KMS-11 (cell line): ENCODE data around the gene ATP8A2.

Experiments
- H2AFZ ChIP-seq: fragments of 200-600 bp; sonication (generic); 2 replicates; pipeline ENCODE4 v1.6.1; 2016; ENCODE audit warnings: antibody characterized with exemption, mixed run types, low read depth
- H3K27ac ChIP-seq: fragments of 200-600 bp; sonication (generic); 2 replicates; pipeline ENCODE4 v1.6.1; 2016; ENCODE audit warnings: mild to moderate bottlenecking, mixed run types
- H3K27me3 ChIP-seq: fragments of 200-600 bp; sonication (generic); 2 replicates; pipeline ENCODE4 v1.6.1; 2017; ENCODE audit warnings: mild to moderate bottlenecking, low read depth, mixed run types, moderate library complexity; ENCODE audit not compliant: insufficient read depth
- H3K36me3 ChIP-seq: fragments of 200-600 bp; sonication (generic); 2 replicates; pipeline ENCODE4 v1.6.1; 2017; ENCODE audit warnings: mild to moderate bottlenecking, mixed run types; ENCODE audit not compliant: insufficient read depth
- H3K4me1 ChIP-seq: fragments of 200-600 bp; sonication (generic); 2 replicates; pipeline ENCODE4 v1.6.1; 2016; ENCODE audit warnings: mild to moderate bottlenecking, low read depth, mixed run types; ENCODE audit not compliant: poor library complexity, severe bottlenecking
- H3K4me2 ChIP-seq: fragments of 200-600 bp; sonication (generic); 2 replicates; pipeline ENCODE4 v1.7.0; 2016; ENCODE audit warnings: mild to moderate bottlenecking, mixed run types
- H3K4me3 ChIP-seq: fragments of 200-600 bp; sonication (generic); IDR thresholded peaks from 2 replicates; pipeline ENCODE4 v1.6.1; 2017; ENCODE audit warnings: low read depth, low read length, mixed read lengths; ENCODE audit not compliant: insufficient read depth
- H3K79me2 ChIP-seq: fragments of 200-600 bp; sonication (generic); 2 replicates; pipeline ENCODE4 v1.6.1; 2016; ENCODE audit warnings: low read depth, mixed run types; ENCODE audit not compliant: insufficient read depth
- H3K9ac ChIP-seq: fragments of 200-600 bp; sonication (generic); 2 replicates; pipeline ENCODE4 v1.6.1; 2016; ENCODE audit warnings: mild to moderate bottlenecking, mixed run types
- H4K20me1 ChIP-seq: fragments of 200-600 bp; sonication (generic); 2 replicates; pipeline ENCODE4 v1.6.1; 2016; ENCODE audit warnings: mild to moderate bottlenecking, mixed run types; ENCODE audit not compliant: insufficient read depth
- CTCF ChIP-seq: fragments of 200-600 bp; sonication (generic); conservative IDR thresholded peaks from 2 replicates; pipeline ENCODE4 v1.6.1; 2017; ENCODE audit warnings: low read depth, mild to moderate bottlenecking, antibody characterized with exemption, low read length, moderate library complexity, mixed read lengths

ATP8A2 gene

GRCh38 chr13:25380741-25381324 is 9.1 kb downstream of the ATP8A2 start:
- no peaks in the 10 kb centered on the region for H3K79me2 ChIP-seq
- no peak overlapping the region for H3K9ac ChIP-seq
- H3K27ac ChIP-seq = no peak overlapping the region
- H3K4me2 ChIP-seq = no peak overlapping the region
- no peaks in the 10 kb centered on the region for H3K27me3 ChIP-seq
- no peak for TF ChIP-seq CTCF
- no peaks in the 10 kb centered on the region for H3K4me1 ChIP-seq
- no peaks in the 10 kb centered on the region for H4K20me1 ChIP-seq
- no peak overlapping the region for H3K4me3 ChIP-seq
- no peak overlapping the region for H2AFZ ChIP-seq
- no peaks in the 10 kb centered on the region for H3K36me3 ChIP-seq

- Histone ChIP-seq H3K27me3 (no peaks in the 10 kb centered on the region), H3K79me2 (no peaks in the 10 kb centered on the region), H4K20me1 (no peaks in the 10 kb centered on the region), H2AFZ (no peak overlapping the region), H3K4me1 (no peaks in the 10 kb centered on the region), H3K9ac (no peak overlapping the region), H3K36me3 (no peaks in the 10 kb centered on the region), H3K4me2 (no peak overlapping the region), H3K4me3 (no peak overlapping the region), H3K27ac (no peak overlapping the region)
- no peak for TF ChIP-seq CTCF
Observed at GRCh38 chr13:25384758-25385410, 13.1 kb downstream of the ATP8A2 start.

- Histone ChIP-seq H3K4me3 (no peak overlapping the region), H3K4me1 (no peaks in the 10 kb centered on the region), H3K27me3 (no peaks in the 10 kb centered on the region), H3K27ac (no peak overlapping the region), H3K9ac (no peak overlapping the region), H2AFZ (no peak overlapping the region), H3K36me3 (no peaks in the 10 kb centered on the region), H3K4me2 (no peak overlapping the region), H4K20me1 (no peaks in the 10 kb centered on the region), H3K79me2 (no peaks in the 10 kb centered on the region)
- no peak for TF ChIP-seq CTCF
Observed at GRCh38 chr13:25391932-25392331, 20.2 kb downstream of the ATP8A2 start.

GRCh38 chr13:25394402-25395060 is 22.8 kb downstream of the ATP8A2 start:
- no peaks in the 10 kb centered on the region for H3K36me3 ChIP-seq
- no peak overlapping the region for H3K27ac ChIP-seq

More at GRCh38 chr13:25394402-25395060, 22.8 kb downstream of the ATP8A2 start:
- no peak overlapping the region for H3K9ac ChIP-seq
- no peak overlapping the region for H3K4me3 ChIP-seq
- TF ChIP-seq CTCF = no peak
- H3K4me1 ChIP-seq = no peaks in the 10 kb centered on the region
- H3K27me3 ChIP-seq = no peaks in the 10 kb centered on the region
- H2AFZ ChIP-seq = no peak overlapping the region
- no peaks in the 10 kb centered on the region for H4K20me1 ChIP-seq
- H3K79me2 ChIP-seq = no peaks in the 10 kb centered on the region
- H3K4me2 ChIP-seq = no peak overlapping the region
